COLO829 (cell line): ENCODE measurements around the gene MRTFA.

Experiments used
- DNase-seq: peaks from one replicate; pipeline ENCODE4 v3.0.0; 2012; ENCODE audit warnings: low spot score

Gene MRTFA

GRCh38 chr22:40426594-40427333, 209.8 kb downstream of the MRTFA start:
- DNase-seq, result no peak

- no peak for DNase-seq
Measured at GRCh38 chr22:40425082-40425481, 211.4 kb downstream of the MRTFA start.

GRCh38 chr22:40423882-40424640, 212.5 kb downstream of the MRTFA start:
- DNase-seq, result no peak

GRCh38 chr22:40423310-40423688, 213.2 kb downstream of the MRTFA start:
- DNase-seq, result no peak

GRCh38 chr22:40422558-40423309, 213.8 kb downstream of the MRTFA start:
- no peak for DNase-seq

GRCh38 chr22:40421941-40422340, 214.6 kb downstream of the MRTFA start:
- DNase-seq, result no peak

GRCh38 chr22:40421082-40421350, 215.5 kb downstream of the MRTFA start:
- no peak for DNase-seq

- DNase-seq, result no peak
Measured at GRCh38 chr22:40420341-40421081, 216.0 kb downstream of the MRTFA start.

GRCh38 chr22:40419718-40420117, 216.8 kb downstream of the MRTFA start:
- DNase-seq, result no peak

GRCh38 chr22:40418366-40419201, 217.9 kb downstream of the MRTFA start:
- no peak for DNase-seq

- DNase-seq, result no peak
Measured at GRCh38 chr22:40417881-40418280, 218.6 kb downstream of the MRTFA start.

- no peak for DNase-seq
Measured at GRCh38 chr22:40417041-40417440, 219.5 kb downstream of the MRTFA start.

- no peak for DNase-seq
Measured at GRCh38 chr22:40416636-40417035, 219.9 kb downstream of the MRTFA start.

- no peak for DNase-seq
Measured at GRCh38 chr22:40416267-40416570, 220.3 kb downstream of the MRTFA start.

- no peak for DNase-seq
Measured at GRCh38 chr22:40415531-40416266, 220.8 kb downstream of the MRTFA start.

- no peak for DNase-seq
Measured at GRCh38 chr22:40414838-40415505, 221.5 kb downstream of the MRTFA start.

GRCh38 chr22:40414311-40414710, 222.2 kb downstream of the MRTFA start:
- DNase-seq, result no peak

GRCh38 chr22:40413873-40414272, 222.6 kb downstream of the MRTFA start:
- no peak for DNase-seq

GRCh38 chr22:40412441-40412840, 224.1 kb downstream of the MRTFA start:
- DNase-seq, result no peak

GRCh38 chr22:40411506-40411861, 225.0 kb downstream of the MRTFA start:
- no peak for DNase-seq
